ENCODE measurements around the gene KRTAP6-1.

GRCh38 chr21:30567617-30568016 is 46.1 kb downstream of the KRTAP6-1 start:
- TF ChIP-seq FOXM1 (IDR thresholded peaks at IDR 0.05; ENCODE audit: borderline replicate concordance, low read depth) (no peak), MAX (IDR thresholded peaks at IDR 0.05) (no peak), REST (IDR thresholded peaks at IDR 0.05; ENCODE audit: low read depth) (no peak), EGR1 (IDR thresholded peaks at IDR 0.05) (no peak), CREB1 (IDR thresholded peaks at IDR 0.05; ENCODE audit: low read depth) (no peak), TCF12 (IDR thresholded peaks at IDR 0.05; ENCODE audit: low read depth) (no peak), RAD21 (IDR thresholded peaks at IDR 0.05; ENCODE audit: low read depth) (no peak), TEAD4 (IDR thresholded peaks at IDR 0.05) (no peak), EP300 (IDR thresholded peaks at IDR 0.05; ENCODE audit: borderline replicate concordance) (no peak)
